Hematopoietic multipotent progenitor cell treated with erythropoietin and hydrocortisone succinate and interleukin-3 and kit ligand, for 15 days (in vitro differentiated cells): ENCODE measurements around the gene MFSD2A.
A peak's percentile ranks its signal among the peaks of the same experiment; 100 is the strongest.
"Not testable (repeated sequence)": the region's sequence is repeated elsewhere in the genome, so short reads cannot be mapped to it uniquely, and the experiment has no call there.

ENCODE experiments used
- DNase-seq: peaks from one replicate; pipeline ENCODE4 v3.0.0-alpha.2; 2015; ENCODE audit warnings: low spot score

Gene MFSD2A

DNA sequence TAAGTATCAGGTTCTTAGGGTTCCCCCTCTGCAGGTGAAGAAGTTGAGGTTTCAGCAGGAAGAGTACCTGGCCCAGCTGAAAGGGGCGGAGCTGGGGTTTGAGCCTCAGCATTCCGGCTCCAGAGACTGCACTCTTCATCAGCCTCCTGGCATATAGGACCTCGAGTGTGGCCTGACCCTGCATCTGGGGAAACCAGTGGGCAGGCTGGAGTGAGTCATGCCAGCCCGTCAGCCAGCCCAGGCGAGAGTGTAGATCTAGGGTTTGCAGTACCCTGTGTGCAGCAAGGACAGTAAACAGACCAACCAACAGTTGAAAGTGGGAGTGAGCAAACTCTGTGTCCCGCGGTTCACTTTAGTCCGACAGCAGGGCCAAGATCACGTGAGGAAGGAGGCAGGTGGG is 14.1 kb downstream of the MFSD2A start:
- DNase-seq = no peak

DNA sequence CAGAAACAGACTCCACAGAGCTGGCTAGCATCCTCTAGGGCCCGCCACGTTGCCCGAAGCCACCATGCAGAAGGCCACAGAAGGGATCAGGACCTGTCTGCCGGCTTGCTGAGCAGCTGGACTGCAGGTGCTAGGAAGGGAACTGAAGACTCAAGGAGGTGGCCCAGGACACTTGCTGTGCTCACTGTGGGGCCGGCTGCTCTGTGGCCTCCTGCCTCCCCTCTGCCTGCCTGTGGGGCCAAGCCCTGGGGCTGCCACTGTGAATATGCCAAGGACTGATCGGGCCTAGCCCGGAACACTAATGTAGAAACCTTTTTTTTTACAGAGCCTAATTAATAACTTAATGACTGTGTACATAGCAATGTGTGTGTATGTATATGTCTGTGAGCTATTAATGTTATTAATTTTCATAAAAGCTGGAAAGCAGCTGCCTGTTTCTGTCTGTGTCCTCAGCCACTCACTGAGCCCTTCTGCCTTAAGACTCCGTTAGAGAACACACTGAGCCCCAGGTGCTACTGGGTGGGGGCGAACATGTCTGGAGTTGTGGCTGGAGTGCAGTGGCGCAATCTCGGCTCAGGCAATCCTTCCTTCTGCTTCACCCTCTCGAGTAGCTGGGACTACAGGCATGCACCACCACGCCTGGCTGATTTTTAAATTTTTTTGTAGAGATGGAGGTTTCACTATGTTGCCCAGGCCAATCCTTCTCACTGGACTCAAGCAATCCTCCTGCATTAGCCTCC is 14.8 kb downstream of the MFSD2A start:
- no peak for DNase-seq

DNA sequence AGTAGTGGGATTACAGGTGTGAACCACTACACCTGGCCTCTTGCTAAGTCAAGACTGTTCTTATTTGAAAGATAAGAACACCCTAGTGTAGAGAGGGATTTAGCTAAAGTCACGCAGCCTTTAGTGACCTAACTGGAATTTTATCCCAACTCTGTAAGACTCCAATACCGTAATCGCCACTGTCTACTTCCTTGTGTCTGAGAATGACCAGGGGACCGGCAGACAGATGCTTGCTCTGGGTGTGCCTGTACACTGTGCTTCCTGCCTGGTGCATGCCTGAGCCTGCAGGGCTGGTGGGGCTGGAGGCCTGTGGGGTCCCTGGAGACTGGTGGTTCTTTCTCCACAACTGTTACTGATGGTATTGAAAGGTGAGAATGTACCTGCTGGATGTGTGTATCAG is 15.3 kb downstream of the MFSD2A start:
- DNase-seq = no peak

DNA sequence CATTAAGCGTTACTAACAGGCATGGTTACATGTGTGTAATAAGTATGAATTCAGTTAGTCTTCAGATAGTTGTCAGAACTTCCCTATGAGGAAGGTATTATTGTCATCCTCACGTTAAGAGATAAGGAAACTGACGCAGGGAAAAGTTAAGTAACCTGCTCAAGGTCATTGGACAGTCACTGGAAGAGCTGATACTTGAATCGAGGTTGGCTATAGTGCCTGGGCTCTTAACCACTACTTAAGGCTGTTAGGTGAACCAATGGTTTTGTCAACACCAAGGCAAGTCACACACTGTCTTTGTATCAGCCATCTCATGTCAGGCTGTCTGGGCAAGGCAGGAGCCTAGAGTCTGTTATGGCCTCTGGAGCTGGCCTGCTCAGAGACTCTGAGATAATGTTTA is 16.2 kb downstream of the MFSD2A start:
- DNase-seq = no peak

DNA sequence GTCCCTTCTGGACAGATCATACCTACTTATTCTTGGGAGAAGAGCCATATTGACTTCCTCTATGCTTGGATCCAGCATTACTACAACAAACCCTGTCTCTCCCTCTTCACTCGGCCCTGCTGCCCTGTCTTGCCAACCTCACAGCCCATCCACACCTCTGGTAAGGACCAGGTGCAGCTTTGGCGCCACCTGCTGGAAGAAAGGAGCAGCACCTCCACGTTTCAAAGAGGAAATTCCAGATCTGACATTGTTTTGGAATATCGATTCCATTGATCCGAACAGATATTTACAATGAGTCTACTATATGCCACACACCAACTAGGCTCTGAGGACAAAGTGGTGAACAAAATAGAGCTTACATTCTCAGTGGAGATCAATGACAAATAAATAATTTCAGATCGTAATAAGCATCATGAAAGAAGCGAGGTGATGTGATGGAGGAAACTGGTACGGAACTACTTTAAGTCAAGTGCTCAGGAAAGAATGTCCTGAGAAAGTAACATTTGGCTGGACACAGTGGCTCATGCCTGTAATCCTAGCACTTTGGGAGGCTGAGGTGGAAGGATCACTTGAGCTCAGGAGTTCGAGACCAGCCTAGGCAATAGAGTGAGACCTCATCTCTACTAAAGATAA is 18.7 kb downstream of the MFSD2A start:
- DNase-seq = peak; percentile 75

DNA sequence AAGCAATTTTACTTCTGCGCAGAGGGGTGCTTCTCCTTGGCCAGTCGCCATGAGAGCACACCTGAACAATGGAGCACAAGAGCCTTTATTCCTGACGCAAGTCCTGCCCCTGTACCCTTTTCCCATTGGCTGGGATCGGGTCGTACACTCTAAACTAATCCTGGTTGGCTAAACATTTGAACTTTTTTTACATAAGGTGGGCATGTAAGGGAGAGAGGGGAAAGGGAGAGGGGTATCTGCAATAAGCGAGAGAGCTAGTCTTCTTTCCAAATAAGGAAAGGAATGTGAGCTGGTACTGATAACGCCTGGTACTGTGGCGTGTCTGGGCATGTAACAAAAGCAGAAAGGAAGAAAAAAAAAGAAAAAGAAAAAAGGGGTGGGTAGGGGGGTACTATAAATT is 21.8 kb downstream of the MFSD2A start:
- no peak for DNase-seq

DNA sequence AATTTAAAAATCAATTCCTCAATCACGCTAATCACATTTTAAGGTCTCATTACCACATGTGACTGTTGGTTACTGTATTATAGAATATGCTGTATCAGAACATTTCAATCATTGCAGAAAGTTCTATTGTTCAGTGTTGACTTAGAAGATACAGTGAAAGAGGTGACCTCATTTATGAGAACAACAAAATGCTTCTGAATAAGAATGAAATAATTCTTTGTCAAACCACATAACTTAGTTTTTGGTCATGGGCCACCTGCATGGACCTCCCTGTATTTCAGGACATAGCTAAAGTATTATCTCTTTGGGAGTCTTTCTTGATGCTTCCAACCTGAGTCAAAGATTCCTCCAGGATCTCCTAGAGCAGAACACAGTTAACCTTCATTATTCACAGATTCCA is 22.3 kb downstream of the MFSD2A start:
- DNase-seq = no peak

DNA sequence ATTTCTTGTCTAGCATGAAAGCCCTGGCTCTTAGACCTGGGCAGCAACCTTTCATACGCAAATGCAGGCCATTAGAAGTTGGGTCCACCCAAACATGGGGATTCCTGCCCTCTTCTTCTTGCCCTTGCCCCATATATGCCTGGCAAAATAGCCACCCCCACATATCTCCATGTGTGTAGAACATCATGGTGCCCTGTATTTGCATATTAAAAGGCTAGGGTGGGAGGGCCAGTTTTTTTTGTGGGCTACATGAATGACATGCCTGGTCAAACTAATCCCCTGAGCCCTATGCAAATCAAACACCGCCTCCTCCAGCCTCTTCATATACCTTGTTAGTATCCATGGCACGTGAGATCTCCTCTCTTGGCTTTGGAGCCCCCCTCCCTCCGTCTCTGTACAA is 24.7 kb downstream of the MFSD2A start:
- DNase-seq = no peak

DNA sequence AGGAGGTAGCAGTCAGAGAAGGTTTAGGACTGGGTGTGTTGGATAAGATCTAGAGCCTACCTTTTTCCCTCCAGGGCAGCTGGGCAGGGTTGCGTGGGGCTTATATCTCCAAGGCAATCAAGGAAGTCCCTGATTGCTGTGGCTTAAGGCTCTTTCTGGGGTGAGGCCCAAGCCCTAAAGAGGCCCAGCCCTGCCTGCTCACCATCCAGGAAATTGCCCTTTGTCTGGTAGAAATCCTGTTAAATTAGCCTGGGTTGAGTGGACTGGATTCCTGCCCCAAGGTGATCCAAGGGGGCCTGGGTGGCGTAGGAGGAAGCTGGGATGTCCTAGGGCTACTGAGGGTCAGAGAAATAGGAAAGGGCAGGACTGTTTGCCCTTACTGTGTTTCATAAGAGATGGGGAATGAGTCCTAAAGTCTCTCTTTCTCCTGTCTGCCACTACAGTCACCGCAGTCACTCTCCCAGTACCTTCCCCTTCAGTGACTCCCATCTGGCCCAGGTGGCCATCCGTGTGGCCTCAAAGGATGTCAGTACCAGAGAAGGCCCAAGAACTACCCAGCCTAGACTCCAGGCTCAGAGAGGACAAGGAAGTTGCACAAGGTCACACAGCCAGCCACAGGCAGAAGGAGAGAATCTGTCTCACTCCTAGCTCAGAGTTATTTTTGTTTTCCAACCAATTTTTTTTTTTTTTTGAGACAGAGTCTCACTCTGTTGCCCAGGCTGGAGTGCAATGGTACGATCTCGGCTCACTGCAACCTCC is 25.8 kb downstream of the MFSD2A start:
- no peak for DNase-seq

DNA sequence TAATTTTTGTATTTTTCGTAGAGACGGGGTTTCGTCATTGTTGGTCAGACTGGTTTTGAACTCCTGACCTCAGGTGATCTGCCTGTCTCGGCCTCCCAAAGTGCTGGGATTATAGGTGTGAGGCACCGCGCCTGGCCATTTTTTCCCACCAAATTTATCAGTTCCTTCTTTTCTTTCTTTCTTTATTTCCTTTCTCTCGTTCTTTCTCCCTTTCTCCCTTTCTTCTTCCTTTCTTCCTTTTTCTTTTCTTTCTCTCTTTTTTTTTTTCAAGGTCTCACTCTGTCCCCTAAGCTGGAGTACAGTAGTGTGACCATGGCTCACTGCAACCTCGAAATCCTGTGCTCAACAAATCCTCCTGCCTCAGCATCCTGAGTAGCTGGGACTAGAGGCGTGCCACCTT is 26.4 kb downstream of the MFSD2A start:
- no peak for DNase-seq

DNA sequence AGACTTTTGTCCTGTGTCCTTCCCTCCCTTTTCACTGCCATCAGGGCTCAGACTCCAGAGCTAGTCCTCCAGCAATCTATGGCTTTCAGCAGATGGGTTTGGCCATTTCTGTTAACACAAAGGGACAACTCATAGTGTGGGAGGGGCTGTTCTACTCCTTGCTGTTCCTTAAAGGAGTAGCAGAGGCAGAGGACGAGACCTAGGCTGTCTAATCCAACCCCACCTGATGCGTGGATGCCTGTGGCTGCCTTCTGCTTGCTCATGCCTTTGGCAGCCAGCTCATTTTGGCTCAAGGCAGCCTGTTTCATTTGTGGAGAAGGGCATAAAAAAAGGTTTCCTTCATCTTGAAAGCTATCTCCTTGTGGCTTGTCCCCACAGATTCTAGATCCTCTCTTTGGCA is 27.0 kb downstream of the MFSD2A start:
- no peak for DNase-seq

DNA sequence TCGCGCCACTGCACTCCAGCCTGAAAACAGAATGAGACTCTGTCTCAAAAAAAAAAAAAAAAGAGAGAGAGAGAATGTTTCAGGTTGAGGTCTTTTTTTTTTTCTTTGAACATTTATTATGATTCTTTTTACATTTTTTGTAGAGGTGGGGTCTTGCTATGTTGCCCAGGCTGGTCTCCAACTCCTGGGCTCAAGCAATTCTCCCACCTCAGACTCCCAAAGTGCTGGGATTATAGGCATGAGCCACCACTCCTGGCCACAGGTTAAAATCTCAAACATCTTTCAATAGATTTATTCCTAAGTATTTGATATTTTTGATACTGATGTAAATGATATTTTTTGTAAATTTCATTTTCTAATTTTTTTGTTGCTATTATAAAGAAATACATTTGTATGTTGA is 29.5 kb downstream of the MFSD2A start:
- not testable (repeated sequence) for DNase-seq

DNA sequence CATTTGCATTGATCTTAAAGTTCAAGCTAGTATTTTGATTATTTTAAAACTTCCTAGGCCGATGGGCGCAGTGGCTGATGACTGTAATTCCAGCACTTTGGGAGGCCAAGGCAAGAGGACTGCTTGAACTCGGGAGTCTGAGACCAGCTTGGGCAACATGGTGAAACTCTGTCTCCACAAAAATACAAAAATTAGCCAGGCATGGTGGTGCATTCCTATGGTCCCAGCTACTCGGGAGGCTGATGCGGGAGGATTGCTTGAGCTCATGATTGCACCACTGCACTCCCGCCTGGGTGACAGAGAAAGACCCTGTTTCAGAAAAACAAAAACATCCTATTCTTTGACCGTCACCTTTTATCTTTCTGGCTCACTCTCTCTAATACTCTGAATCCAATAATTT is 30.0 kb downstream of the MFSD2A start:
- no peak for DNase-seq

DNA sequence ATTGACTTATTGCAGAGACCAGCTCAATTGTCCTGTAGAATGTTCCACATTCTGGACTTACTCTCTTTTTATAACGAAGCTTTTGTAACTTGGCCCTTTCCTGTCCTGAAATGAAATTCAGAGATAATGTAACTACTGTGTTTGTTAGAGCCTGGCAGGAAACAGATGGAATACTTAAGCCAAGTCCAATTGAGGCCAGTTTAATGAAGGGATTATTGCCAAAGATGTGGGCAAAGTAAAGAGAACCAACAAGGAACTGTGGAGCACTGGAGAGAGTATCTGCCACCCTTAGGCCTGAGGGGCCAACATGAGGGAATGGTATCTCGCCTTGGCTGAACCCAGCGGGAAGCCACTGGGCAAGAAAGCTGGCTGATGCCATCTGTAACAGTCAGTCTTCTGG is 32.9 kb downstream of the MFSD2A start:
- DNase-seq = no peak

DNA sequence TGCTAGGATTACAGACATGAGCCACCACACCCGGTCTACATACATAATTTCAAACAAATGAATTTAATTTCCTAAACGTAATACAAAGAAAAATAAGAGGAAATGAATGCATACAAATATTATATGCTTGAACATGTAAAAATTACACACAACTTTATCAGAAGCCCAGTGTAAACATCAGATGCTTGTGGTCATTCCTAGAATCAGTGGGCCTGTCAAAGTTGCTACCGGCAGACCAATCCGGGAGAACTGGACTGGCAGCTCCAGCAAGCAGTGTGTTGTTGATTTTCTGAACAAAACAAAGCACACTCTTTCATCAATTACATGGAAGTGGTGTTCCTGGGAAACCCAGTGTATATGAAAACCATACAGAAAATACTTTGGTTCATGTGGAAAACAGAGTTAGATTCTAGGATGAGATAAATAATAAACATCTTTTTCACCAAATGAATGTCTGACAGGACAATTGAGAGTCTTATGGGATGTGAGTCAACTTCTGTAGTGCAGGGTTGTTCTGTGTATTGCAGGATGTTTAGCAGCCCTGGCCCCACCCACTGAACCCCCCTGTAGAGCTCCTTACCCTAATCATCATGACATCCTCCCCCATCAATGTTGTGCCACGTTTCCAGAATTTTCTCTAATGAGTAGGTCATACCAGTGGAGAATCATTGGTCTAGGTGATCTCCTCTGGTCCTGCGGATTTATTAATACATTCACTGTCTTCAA is 33.8 kb downstream of the MFSD2A start:
- no peak for DNase-seq

DNA sequence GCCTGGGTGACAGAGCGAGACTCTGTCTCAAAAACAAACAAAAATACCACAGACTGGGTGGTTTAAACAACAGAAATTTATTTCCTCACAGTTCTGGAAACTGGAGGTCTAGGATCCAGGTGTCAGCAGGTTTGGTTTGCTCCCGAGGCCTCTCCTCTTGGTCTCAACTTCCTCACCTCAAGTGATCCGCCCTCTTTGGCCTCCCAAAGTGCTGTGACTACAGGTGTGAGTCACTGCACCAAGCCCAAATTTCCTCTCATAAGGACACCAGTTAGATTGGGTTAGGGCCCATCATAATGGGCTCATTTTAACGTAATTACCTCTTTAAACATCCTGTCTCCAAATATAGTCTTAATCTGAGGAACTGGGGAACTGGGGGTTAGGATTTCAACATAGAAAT is 35.5 kb downstream of the MFSD2A start:
- no peak for DNase-seq

DNA sequence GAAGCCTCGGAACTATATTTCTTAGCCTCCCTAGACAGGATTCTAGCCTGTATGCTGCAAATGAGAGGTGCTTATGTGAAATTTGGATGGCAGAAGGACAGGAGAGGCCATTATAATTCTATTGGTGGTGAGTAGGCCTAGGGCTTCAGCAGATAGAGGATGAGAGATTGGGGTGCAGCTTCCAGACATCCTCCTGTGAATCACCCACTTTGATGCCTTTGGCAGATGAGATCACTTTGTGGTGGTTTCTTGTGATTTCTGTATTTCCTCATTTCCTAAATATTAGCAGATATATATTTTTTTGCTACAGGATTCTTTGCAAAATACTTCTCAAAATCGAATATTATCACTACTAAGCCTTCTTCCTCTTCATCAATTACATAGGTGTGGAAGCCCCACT is 37.3 kb downstream of the MFSD2A start:
- no peak for DNase-seq

DNA sequence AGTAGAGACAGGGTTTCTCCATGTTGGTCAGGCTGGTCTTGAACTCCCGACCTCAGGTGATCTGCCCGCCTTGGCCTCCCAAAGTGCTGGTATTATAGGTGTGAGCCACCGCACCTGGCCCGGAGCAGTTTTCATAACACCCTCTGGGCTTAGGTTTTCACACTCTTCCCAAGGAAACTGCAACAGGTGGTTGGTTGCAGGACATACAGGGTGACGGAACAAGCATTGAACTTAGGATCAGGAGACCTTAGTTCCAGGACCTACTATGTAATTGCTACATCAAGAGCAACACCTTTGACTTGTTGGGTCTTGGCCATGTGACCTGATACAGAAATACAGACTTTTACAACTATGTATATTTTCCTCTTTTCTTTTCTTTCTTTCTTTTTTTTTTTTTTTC is 37.9 kb downstream of the MFSD2A start:
- no peak for DNase-seq

DNA sequence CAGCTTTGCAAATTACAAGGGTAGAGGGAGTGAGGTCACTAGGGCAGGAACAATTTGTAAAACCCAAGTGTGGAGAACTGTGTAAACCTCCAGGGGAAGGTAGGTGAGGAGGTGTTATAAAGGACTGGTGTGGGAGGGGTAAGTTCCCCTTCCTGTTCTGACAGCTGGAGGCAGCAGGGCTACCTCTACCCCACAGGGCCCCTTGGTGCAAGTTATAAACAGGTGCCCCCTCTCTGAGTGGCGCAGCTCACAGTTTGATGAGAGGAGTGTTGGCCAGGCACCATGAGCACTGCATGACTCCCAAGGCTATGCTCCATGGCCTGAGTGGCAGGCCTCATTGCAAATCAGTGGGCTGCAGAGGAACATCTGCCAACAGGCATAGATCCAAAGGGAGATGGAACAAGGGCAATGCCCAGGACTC is 41.0 kb downstream of the MFSD2A start:
- DNase-seq = no peak

DNA sequence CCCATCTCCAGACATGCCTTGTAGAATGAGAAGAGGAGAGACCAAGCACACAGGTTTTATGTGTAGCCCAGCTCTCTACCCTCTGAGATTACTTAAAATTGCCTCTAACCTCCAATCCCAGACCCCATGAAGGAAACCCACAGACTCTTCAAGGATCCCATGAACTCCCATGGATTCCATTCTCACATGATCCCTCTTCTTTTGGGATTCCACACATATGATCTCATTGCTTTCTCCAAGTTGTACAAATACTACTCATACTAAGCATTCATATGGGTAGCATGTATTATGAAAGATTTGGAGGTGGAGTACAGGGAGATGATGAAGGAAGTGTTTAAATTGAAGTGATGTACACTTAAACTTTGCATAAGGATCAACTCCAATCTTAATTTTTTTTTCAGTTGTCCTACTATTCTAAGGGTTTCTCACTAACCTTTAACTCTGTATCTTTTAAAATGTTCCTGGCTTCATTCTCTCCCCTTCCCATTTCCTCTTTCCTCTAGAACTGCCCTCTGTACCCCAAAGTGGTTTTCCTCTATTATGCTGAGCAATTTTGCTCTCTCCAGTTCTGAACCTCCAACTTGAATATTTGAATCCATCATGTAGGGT is 41.6 kb downstream of the MFSD2A start:
- DNase-seq = no peak

DNA sequence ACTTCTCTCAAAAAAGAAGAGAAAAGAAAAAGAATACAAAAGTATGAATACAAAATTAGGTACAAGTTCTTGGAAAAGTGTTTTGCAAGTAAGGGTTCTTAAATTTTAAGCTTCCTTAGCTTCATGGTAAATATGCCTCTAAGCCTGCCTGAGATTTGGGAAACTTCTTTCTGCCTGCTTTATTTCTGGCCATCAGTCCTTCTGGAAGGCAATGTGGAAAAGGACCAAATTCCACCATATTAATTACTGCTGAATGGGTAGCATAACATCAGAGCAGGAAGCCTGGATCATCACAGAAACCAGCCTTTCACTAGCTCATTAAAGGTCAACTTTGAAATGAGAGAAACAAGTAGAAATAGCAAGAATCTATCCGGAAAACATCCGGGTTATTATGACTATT is 46.5 kb downstream of the MFSD2A start:
- DNase-seq = no peak
